ENCODE measurements around the gene GRID2.

GRCh38 chr4:93781198-93781597 lies 1477.4 kb downstream of the GRID2 start:
- TF ChIP-seq CTCF (IDR thresholded peaks at IDR 0.05), result no peak
- TF ChIP-seq POLR2AphosphoS5 (IDR thresholded peaks at IDR 0.05), result no peak
- TF ChIP-seq POLR2A (IDR thresholded peaks at IDR 0.05), result no peak

Measured in stomach (tissue), 4 donors.